ENCODE results near the gene TRIM28. TPM values are rescaled to one million over a fixed set of nuclear protein-coding genes. Genes with fewer than 3 reads are reported as not detected.
A peak's percentile ranks its signal among the peaks of the same experiment; 100 is the strongest.
"Not testable (repeated sequence)": the region's sequence is repeated elsewhere in the genome, so short reads cannot be mapped to it uniquely, and the experiment has no call there.

TRIM28 gene
- total RNA-seq, 1 donor from 2014 or later = 698 TPM

DNA sequence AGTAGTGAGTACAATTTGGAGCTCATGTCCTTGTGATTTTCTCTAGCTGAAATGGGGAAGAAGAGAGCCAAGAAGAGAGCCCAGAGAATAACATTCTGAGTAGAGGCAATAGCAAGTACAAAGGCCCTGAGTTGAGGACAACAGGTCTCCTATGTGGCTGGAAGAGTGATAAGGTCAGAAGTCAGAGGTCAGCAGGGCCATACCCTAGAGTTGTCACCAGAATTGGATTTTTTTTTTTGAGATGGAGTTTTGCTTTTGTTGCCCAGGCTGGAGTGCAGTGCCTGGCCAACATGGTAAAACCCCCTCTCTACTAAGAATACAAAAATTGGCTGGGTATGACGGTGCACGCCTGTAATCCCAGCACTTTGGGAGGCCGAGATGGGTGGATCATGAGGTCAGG, 8.0 kb upstream of the TRIM28 start:
- Mint-ChIP-seq H3K4me3 (no peak overlapping the region), H3K9me3 (no peaks in the 10 kb centered on the region), H3K36me3 (ENCODE audit: low read depth) (no peaks in the 10 kb centered on the region), H3K27me3 (peaks cover 20% of the 10 kb centered on the region), H3K4me1 (peaks cover 9% of the 10 kb centered on the region), H3K27ac (no peak overlapping the region)
- intact Hi-C loops (cut with micrococcal nuclease) = no loop called here
- no peak for DNase-seq

DNA sequence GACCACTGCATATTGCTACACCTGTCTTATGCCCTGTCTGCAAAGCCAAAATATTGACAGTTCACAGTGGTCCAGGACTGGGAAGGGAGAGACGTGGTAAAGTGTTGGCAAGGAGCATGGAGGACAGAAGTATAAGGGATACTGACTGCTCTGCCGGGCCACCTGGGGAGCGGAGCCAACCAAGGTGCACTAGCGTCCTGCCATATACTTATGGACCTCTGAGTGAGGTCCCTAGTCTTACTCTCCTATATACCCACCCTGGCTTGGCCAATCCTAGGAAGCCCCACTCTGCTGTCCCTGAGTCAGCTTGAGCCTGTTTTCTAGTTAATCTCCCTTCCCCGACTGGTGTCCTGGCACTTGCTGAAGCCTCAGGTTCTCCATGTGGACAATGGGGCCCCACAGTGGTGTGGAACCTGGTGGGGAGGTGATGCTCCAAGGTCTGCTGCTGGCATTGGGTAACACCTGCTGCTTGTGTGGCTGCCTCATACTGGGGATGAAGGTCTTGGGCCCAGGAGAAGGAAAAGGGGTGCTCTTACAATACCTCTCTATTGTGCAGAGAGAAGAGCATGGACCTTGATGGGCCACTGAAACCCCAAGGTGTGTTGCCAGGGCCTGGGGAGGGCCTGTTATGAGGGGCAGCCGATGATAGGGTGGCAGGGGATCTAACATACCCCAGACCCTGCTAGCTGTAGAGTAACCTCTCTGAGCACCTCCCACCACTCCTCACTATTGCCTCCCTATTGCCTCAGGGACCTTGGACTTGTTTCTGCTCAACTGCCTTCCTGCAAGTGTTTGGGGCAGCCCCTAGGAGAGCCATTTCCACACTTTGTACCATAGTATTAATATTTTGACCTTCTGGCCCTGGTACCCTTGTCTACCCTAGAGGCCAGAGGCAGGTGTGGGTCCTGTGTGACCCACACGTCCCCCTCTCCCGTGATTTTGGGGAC, 6.7 kb upstream of the TRIM28 start:
- H3K4me3 Mint-ChIP-seq = no peak overlapping the region
- peak; percentile 57 for DNase-seq
- no peak overlapping the region for H3K27ac Mint-ChIP-seq
- peaks cover 9% of the 10 kb centered on the region for H3K4me1 Mint-ChIP-seq
- intact Hi-C loops (cut with micrococcal nuclease) = no loop called here
- H3K27me3 Mint-ChIP-seq = peaks cover 17% of the 10 kb centered on the region
- H3K9me3 Mint-ChIP-seq = no peaks in the 10 kb centered on the region
- H3K36me3 Mint-ChIP-seq (ENCODE audit: low read depth) = no peaks in the 10 kb centered on the region

DNA sequence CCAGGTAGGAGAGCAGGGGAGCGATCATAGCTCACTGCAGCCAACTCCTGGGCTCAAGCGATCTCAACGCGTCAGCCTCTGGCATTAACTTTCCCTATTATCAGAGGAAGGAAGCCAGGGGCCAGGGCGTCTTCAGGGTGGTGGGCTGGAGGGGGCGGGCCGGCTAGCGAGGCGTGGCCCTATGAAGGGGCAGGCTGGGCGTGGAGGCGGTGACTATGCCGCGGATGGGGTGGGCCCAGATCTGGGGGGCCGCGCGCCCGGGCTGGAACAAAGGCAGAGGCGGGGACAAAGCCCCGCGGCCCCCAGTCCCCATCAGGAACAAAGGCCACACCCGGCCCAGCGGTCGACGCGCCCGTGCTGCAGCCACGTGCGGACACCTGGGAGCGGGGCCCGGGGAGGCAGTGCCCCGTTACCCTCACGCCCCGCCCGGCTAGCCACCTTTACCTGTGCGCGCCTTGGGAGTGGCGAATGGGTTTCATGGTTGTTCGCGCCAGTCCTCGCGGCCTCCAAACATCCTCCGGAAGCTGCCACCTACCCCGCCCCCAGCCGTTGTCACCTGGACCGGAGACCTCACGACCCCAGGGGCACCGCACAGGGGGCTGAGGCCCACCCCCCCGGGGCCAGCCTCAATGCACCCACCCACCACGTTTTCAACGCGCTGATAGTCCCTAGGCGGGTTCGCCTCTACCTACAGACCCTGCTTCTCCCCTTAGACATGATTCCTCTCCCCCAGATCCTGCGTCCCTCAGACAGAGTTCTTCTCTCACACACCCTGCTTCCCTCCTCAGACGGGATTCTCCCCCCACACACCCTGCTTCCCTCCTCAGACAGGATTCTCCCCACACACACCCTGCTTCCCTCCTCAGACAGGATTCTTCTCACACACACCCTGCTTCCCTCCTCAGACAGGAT, 5.4 kb upstream of the TRIM28 start:
- Mint-ChIP-seq H3K27ac (peak overlapping the region; percentile 41), H3K36me3 (ENCODE audit: low read depth) (no peaks in the 10 kb centered on the region), H3K9me3 (no peaks in the 10 kb centered on the region), H3K4me1 (peaks cover 13% of the 10 kb centered on the region), H3K27me3 (peaks cover 20% of the 10 kb centered on the region), H3K4me3 (peak overlapping the region; percentile 79)
- intact Hi-C loops (cut with micrococcal nuclease) = no loop called here
- peak; percentile 81 for DNase-seq

DNA sequence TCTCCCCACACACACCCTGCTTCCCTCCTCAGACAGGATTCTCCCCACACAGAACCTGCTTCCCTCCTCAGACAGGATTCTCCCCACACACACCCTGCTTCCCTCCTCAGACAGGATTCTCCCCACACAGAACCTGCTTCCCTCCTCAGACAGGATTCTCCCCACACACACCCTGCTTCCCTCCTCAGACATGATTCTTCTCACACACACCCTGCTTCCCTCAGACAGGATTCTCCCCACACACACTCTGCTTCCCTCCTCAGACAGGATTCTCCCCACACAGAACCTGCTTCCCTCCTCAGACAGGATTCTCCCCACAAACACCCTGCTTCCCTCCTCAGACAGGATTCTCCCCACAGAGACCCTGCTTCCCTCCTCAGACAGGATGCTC, 4.7 kb upstream of the TRIM28 start:
- H3K27me3 Mint-ChIP-seq = peaks cover 25% of the 10 kb centered on the region
- H3K4me1 Mint-ChIP-seq = peaks cover 18% of the 10 kb centered on the region
- peak overlapping the region; percentile 20 for H3K27ac Mint-ChIP-seq
- intact Hi-C loops (cut with micrococcal nuclease); H3K36me3 Mint-ChIP-seq (ENCODE audit: low read depth); DNase-seq; H3K9me3 Mint-ChIP-seq: not testable (repeated sequence)
- peak overlapping the region; percentile 30 for H3K4me3 Mint-ChIP-seq

DNA sequence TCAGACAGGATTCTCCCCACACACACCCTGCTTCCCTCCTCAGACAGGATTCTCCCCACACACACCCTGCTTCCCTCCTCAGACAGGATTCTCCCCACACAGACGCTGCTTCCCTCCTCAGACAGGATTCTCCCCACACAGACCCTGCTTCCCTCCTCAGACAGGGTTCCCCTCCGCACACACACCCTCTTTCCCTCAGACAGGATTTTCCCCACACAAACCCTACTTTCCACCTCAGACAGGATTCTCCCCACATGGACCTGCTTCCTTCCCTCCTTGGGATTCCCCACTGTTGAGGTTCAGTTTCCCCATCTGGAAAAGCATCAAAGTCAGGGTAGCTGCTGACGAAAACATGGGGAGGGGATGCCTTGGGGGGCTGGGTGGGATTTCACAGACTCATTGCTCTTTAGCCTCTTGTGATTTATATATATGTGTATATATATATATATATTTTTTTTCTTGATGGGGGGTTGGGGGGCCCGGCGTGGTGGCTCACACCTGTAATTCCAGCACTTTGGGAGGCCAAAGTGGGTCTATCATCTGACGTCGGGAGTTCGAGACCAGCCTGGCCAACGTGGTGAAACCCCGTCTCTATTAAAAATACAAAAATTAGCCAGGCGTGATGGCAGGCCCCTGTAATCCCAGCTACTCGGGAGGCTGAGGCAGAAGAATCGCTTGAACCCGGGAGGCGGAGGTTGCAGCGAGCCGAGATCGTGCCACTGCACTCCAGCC, 1.1 kb upstream of the TRIM28 start:
- H3K9me3 Mint-ChIP-seq; intact Hi-C loops (cut with micrococcal nuclease); DNase-seq: not testable (repeated sequence)
- peaks cover 30% of the 10 kb centered on the region for H3K4me1 Mint-ChIP-seq
- H3K27me3 Mint-ChIP-seq = peaks cover 25% of the 10 kb centered on the region
- peaks cover 30% of the 10 kb centered on the region for H3K36me3 Mint-ChIP-seq (ENCODE audit: low read depth)
- H3K4me3 Mint-ChIP-seq = peak overlapping the region; percentile 12
- H3K27ac Mint-ChIP-seq = peak overlapping the region; percentile 39

DNA sequence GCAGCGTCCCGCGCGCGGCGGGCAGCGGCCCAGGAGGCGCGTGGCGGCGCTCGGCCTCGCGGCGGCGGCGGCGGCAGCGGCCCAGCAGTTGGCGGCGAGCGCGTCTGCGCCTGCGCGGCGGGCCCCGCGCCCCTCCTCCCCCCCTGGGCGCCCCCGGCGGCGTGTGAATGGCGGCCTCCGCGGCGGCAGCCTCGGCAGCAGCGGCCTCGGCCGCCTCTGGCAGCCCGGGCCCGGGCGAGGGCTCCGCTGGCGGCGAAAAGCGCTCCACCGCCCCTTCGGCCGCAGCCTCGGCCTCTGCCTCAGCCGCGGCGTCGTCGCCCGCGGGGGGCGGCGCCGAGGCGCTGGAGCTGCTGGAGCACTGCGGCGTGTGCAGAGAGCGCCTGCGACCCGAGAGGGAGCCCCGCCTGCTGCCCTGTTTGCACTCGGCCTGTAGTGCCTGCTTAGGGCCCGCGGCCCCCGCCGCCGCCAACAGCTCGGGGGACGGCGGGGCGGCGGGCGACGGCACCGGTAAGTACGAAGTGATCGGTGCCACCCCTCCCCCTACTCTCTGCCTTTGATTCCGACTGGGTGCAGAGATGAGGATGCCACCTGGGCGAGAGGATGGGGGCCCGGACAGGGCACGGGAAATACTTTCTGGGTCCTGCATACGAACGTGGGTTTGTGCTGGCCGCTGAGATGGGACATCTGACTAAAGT, 874 bp downstream of the TRIM28 start:
- no peak for DNase-seq
- Mint-ChIP-seq H3K27ac (peak overlapping the region; percentile 99), H3K9me3 (no peaks in the 10 kb centered on the region), H3K4me3 (peak overlapping the region; percentile 94), H3K27me3 (peaks cover 17% of the 10 kb centered on the region), H3K36me3 (ENCODE audit: low read depth) (peaks cover 45% of the 10 kb centered on the region), H3K4me1 (peaks cover 27% of the 10 kb centered on the region)
- intact Hi-C loops (cut with micrococcal nuclease) = loop anchor here (1.0 kb wide), 5 partner anchors 11 to 45 kb away; partner anchors contain the start of genes CHMP2A, MZF1 and ZBTB45

DNA sequence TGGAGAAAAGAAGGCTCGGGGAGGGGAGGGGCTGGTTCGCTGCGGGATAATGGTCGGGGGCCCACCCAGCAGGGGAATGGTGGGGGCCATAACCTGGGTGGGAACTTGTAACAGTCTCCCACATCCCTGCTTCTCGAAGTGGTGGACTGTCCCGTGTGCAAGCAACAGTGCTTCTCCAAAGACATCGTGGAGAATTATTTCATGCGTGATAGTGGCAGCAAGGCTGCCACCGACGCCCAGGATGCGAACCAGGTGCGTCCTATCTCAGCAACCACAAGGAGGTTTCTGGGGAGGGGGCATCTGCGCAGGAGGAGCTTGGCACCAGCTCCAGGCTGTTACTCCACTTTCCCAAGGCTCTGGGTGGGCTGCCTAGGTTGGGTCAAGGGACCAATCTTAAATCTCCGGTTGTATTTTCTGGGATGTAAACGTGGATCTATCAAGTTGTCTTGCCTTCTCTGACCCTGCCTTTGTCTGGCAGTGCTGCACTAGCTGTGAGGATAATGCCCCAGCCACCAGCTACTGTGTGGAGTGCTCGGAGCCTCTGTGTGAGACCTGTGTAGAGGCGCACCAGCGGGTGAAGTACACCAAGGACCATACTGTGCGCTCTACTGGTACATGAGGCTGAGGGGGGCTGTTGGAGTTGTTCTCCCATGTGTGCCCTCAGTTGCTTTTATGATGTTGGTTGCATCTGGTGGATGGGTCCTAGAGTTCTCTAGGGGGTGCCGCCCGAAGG, 1.6 kb downstream of the TRIM28 start:
- peaks cover 29% of the 10 kb centered on the region for H3K4me1 Mint-ChIP-seq
- H3K36me3 Mint-ChIP-seq (ENCODE audit: low read depth) = peaks cover 51% of the 10 kb centered on the region
- H3K4me3 Mint-ChIP-seq = peak overlapping the region; percentile 94
- peaks cover 13% of the 10 kb centered on the region for H3K27me3 Mint-ChIP-seq
- no peaks in the 10 kb centered on the region for H3K9me3 Mint-ChIP-seq
- peak; percentile 67 for DNase-seq
- H3K27ac Mint-ChIP-seq = peak overlapping the region; percentile 74
- intact Hi-C loops (cut with micrococcal nuclease) = no loop called here

DNA sequence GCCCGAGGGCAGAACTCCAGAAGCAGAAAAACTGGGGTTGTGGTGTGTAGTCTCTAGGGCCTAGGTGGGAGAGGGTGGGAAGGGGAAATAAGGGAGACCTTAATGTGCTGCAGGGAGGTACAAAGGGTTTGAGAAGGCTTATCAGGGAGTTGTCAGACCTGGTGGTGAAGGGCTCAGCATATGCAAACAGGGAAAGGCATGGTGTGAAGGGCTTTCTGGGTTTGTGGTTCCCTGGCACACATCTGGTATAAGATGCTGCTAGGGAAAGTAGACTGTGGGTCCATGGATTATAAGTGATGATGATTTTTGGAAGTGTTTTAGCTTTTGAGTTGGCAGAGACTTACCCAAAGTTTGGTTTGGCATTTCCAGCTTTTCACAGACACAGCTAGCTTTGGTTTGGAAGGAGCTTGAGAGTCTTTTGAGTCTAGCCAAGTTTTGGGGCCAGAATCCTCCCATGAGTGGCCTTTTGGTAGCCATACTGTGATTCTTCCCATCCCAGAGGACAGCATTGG, 2.2 kb downstream of the TRIM28 start:
- Mint-ChIP-seq H3K9me3 (no peaks in the 10 kb centered on the region), H3K36me3 (ENCODE audit: low read depth) (peaks cover 56% of the 10 kb centered on the region), H3K27me3 (peaks cover 12% of the 10 kb centered on the region), H3K4me3 (peak overlapping the region; percentile 94), H3K4me1 (peaks cover 30% of the 10 kb centered on the region), H3K27ac (peak overlapping the region; percentile 74)
- intact Hi-C loops (cut with micrococcal nuclease) = no loop called here
- no peak for DNase-seq

DNA sequence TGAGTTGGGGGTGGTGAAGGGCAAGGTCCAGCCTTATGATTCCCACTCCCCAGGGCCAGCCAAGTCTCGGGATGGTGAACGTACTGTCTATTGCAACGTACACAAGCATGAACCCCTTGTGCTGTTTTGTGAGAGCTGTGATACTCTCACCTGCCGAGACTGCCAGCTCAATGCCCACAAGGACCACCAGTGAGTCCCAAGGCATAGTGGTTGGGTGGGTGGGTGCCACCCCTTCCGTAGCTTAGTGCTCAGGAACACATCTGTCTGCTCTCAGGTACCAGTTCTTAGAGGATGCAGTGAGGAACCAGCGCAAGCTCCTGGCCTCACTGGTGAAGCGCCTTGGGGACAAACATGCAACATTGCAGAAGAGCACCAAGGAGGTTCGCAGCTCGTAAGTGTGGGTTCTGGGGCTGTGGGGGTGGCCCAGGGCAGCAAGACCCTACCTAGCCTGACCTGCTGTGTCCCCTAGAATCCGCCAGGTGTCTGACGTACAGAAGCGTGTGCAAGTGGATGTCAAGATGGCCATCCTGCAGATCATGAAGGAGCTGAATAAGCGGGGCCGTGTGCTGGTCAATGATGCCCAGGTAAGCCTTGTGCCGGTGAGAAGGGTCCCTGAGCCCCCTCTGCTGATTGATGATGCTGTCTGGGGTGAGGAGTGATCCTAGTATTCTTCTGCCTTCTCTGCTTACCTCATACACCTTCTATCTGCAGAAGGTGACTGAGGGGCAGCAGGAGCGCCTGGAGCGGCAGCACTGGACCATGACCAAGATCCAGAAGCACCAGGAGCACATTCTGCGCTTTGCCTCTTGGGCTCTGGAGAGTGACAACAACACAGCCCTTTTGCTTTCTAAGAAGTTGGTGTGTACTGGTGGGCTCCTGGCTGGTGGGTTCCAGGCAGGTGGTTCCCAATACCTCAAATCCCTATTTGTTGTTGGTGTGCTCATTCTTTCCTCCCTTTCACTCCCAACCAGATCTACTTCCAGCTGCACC, 3.8 kb downstream of the TRIM28 start:
- H3K27me3 Mint-ChIP-seq = peaks cover 7% of the 10 kb centered on the region
- no peaks in the 10 kb centered on the region for H3K9me3 Mint-ChIP-seq
- H3K27ac Mint-ChIP-seq = no peak overlapping the region
- DNase-seq = no peak
- peaks cover 70% of the 10 kb centered on the region for H3K36me3 Mint-ChIP-seq (ENCODE audit: low read depth)
- intact Hi-C loops (cut with micrococcal nuclease) = no loop called here
- H3K4me1 Mint-ChIP-seq = peaks cover 35% of the 10 kb centered on the region
- no peak overlapping the region for H3K4me3 Mint-ChIP-seq

DNA sequence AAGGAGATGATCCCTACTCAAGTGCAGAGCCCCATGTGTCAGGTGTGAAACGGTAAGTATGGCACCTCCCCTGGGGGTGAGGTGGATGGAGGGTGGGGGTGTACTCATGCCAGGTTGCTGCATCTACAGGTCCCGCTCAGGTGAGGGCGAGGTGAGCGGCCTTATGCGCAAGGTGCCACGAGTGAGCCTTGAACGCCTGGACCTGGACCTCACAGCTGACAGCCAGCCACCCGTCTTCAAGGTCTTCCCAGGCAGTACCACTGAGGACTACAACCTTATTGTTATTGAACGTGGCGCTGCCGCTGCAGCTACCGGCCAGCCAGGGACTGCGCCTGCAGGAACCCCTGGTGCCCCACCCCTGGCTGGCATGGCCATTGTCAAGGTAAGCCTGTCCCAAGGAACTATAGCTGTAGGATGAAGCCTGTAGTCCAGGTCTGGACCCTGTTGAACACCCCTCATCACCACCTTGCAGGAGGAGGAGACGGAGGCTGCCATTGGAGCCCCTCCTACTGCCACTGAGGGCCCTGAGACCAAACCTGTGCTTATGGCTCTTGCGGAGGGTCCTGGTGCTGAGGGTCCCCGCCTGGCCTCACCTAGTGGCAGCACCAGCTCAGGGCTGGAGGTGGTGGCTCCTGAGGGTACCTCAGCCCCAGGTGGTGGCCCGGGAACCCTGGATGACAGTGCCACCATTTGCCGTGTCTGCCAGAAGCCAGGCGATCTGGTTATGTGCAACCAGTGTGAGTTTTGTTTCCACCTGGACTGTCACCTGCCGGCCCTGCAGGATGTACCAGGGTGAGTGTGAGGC, 5.2 kb downstream of the TRIM28 start:
- no peaks in the 10 kb centered on the region for H3K9me3 Mint-ChIP-seq
- H3K4me1 Mint-ChIP-seq = peaks cover 36% of the 10 kb centered on the region
- no peak overlapping the region for H3K4me3 Mint-ChIP-seq
- intact Hi-C loops (cut with micrococcal nuclease) = no loop called here
- H3K27ac Mint-ChIP-seq = no peak overlapping the region
- DNase-seq = no peak
- H3K36me3 Mint-ChIP-seq (ENCODE audit: low read depth) = peaks cover 79% of the 10 kb centered on the region
- H3K27me3 Mint-ChIP-seq = no peaks in the 10 kb centered on the region
